Gastroesophageal sphincter (tissue), 4 donors: ENCODE measurements around the gene CEP63. TPM values are rescaled to one million over a fixed set of nuclear protein-coding genes. Genes with fewer than 3 reads are reported as not detected.
A peak's percentile ranks its signal among the peaks of the same experiment; 100 is the strongest.

ENCODE experiments used
- ATAC-seq: fragments of 150-250 bp; one replicate; pipeline ENCODE4 v1.9.1; 2016; ENCODE audit warnings: mild to moderate bottlenecking, moderate library complexity
- H3K27ac ChIP-seq, 4 donors: fragments of 200-600 bp; sonication (generic) in 3 of 4; 1 replicate in 3 of 4; 2 replicates in 1 of 4; pipeline ENCODE4 v1.5.1; 2016 to 2019
- H3K27me3 ChIP-seq: fragments of 200-600 bp; sonication (generic); one replicate; pipeline ENCODE4 v1.5.1; 2019
- H3K36me3 ChIP-seq, 2 donors: fragments of 200-600 bp; sonication (generic); one replicate each; pipeline ENCODE4 v1.5.1; 2019; ENCODE audit warnings: control low read depth in 1 of 2
- H3K4me1 ChIP-seq, 3 donors: fragments of 200-600 bp; sonication (generic); 1 replicate in 2 of 3; 2 replicates in 1 of 3; pipeline ENCODE4 v1.5.1; 2016 to 2019; ENCODE audit warnings: control low read depth in 2 of 3
- H3K4me3 ChIP-seq, 2 donors: fragments of 200-600 bp; sonication (generic); one replicate each; pipeline ENCODE4 v1.5.1; 2019; ENCODE audit warnings: mild to moderate bottlenecking in 1 of 2, moderate library complexity in 1 of 2
- H3K9me3 ChIP-seq, 3 donors: fragments of 200-600 bp; sonication (generic); one replicate each; pipeline ENCODE4 v1.5.1; 2017 to 2019; ENCODE audit warnings: control low read depth in 2 of 3
- EP300 ChIP-seq: sonication (generic); formaldehyde crosslinking; IDR thresholded peaks from one replicate; pipeline ENCODE4 v1.6.1; 2017; ENCODE audit warnings: antibody characterized with exemption, mild to moderate bottlenecking
- POLR2A ChIP-seq, 2 donors: fragments of 450-650 bp; IDR thresholded peaks; one replicate each; pipeline ENCODE4 v1.6.1; 2017; ENCODE audit warnings: antibody characterized with exemption in 2 of 2, mild to moderate bottlenecking in 2 of 2, moderate library complexity in 1 of 2
- POLR2AphosphoS5 ChIP-seq: sonication (generic); formaldehyde crosslinking; IDR thresholded peaks from one replicate; pipeline ENCODE4 v1.6.1; 2017; ENCODE audit warnings: antibody characterized with exemption
- WGBS, 2 donors: methylation state at CpG; one replicate each; pipeline ENCODE4 v1.1.5; 2018; ENCODE audit warnings: low coverage in 1 of 2; 5-methylcytosine and 5-hydroxymethylcytosine counted together
- total RNA-seq, 4 donors: library from RNA; depleted of rRNA; stranded (reverse); fragments of >200 nt; gene quantifications; one replicate each; pipeline ENCODE4 v1.1.0, GENCODE V29; 2016
- TF ChIP-seq, protein P1 (sequence below), 4 experiments: fragments of 200-600 bp in 2 of 4; fragments of 450-650 bp in 2 of 4; sonication (generic) in 1 of 4; IDR thresholded peaks; one replicate each; pipeline ENCODE4 v1.5.1; 2017 to 2019; ENCODE audit warnings: antibody characterized with exemption in 4 of 4, mild to moderate bottlenecking in 2 of 4, moderate library complexity in 2 of 4

Gene CEP63
- total RNA-seq, 4 donors from 2014 or later: 17.9 to 30.1 (median 25.9) TPM

DNA sequence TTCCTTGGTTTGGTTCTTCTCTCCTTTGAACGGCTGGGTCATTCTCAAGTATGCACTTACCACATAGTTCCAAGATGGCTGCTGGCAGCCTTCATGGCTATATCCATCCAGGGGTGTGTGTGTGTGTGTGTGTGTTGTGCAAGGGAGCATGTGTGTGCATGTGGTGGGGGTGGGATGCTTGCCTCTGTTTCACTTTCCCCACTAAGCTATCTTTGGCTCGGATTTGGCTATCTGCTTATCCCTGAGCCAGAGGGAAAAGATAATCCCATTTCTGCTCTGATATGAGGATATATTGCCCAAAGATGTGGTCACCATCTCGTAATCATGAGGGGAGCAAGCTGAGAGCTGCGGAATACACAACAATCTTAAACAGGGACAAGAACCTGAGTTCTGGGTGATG, 26.3 kb upstream of the CEP63 start:
- no peak for ATAC-seq
- 85 to 94% methylated on average over 2 to 3 of the region's 4 CpGs for WGBS, 2 donors
- H3K4me1 ChIP-seq: peaks cover 0 to 41% (median 17%) of the 10 kb centered on the region in 3 donors
- TF ChIP-seq EP300 (no peak), POLR2AphosphoS5 (no peak), POLR2A (IDR thresholded peaks at IDR 0.05) (no peak)
- TF ChIP-seq, protein P1, sequence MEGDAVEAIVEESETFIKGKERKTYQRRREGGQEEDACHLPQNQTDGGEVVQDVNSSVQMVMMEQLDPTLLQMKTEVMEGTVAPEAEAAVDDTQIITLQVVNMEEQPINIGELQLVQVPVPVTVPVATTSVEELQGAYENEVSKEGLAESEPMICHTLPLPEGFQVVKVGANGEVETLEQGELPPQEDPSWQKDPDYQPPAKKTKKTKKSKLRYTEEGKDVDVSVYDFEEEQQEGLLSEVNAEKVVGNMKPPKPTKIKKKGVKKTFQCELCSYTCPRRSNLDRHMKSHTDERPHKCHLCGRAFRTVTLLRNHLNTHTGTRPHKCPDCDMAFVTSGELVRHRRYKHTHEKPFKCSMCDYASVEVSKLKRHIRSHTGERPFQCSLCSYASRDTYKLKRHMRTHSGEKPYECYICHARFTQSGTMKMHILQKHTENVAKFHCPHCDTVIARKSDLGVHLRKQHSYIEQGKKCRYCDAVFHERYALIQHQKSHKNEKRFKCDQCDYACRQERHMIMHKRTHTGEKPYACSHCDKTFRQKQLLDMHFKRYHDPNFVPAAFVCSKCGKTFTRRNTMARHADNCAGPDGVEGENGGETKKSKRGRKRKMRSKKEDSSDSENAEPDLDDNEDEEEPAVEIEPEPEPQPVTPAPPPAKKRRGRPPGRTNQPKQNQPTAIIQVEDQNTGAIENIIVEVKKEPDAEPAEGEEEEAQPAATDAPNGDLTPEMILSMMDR (IDR thresholded peaks at IDR 0.05): no peak
- H3K9me3 ChIP-seq: no peaks in the 10 kb centered on the region
- no peak overlapping the region for H3K27ac ChIP-seq
- no peak overlapping the region for H3K4me3 ChIP-seq
- H3K36me3 ChIP-seq: no peaks in the 10 kb centered on the region
- no peaks in the 10 kb centered on the region for H3K27me3 ChIP-seq

DNA sequence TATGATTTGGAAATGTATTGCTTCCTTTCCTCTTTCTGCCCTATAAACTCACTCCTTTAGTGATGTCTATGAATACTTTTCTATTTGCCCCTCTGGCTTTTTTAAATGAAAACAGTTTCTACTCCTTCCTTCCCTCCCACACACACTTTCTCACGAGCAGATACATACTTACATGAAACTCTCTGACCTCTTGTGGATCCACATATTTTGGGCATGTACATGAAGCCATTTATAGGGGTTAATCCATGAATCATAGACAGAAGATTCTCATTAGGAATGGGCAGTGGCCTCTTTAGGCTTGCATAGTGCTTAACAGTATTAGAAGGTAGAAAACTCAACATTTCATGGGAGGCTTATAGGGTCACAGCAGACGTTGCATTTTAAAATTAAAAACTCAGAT, 24.9 kb upstream of the CEP63 start:
- H3K27ac ChIP-seq: peak overlapping the region in 1 of 4 donors; percentile 34
- WGBS, 2 donors: 69 to 90% methylated on average over 2 of the region's 2 CpGs

DNA sequence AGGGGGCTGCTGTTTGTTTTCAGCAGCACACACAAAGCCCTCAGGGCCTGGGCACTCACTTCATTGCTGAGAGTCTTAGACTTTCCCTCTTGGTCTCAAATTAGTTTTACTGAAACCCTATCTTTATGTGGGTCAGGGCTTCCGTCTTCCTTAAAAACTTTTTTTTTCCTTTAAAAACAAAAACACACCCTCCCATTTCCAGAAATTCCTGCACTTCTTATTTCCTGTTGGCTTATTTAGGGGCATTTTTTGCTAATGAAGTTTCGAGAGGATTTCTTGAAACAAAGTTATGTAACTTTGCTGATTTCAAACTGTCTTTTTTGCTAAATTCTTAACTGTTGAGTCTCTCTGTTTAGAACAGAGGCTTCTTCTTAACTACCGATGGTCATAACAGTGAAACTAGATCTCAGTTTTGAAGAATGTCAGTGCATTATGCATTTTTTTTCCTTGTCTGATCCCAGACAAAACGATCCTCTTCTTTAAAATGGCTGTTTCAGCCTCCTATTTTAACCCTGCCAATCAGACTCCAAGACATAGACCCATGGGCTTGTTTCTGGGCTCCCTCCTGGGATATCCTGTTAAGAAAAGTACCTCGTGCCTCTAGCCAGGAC, 23.4 kb upstream of the CEP63 start:
- Histone ChIP-seq H3K27me3 (no peaks in the 10 kb centered on the region), H3K27ac (peak overlapping the region; percentile 56 to 76 (median 72)), H3K36me3 (no peaks in the 10 kb centered on the region), H3K9me3 (no peaks in the 10 kb centered on the region), H3K4me1 (peaks cover 0 to 65% (median 30%) of the 10 kb centered on the region in 3 donors), H3K4me3 (no peak overlapping the region)
- TF ChIP-seq, protein P1 (IDR thresholded peaks at IDR 0.05): no peak
- TF ChIP-seq POLR2A (IDR thresholded peaks at IDR 0.05) (no peak), POLR2AphosphoS5 (peak; percentile 40), EP300 (no peak)
- ATAC-seq: peak; percentile 52
- 18 to 21% methylated on average over 5 of the region's 5 CpGs for WGBS, 2 donors

More for the DNA sequence above, 24.9 kb upstream of the CEP63 start:
- Histone ChIP-seq H3K36me3 (no peaks in the 10 kb centered on the region), H3K4me1 (peaks cover 0 to 55% (median 28%) of the 10 kb centered on the region in 3 donors), H3K27me3 (no peaks in the 10 kb centered on the region), H3K4me3 (no peak overlapping the region), H3K9me3 (no peaks in the 10 kb centered on the region)
- TF ChIP-seq, protein P1 (IDR thresholded peaks at IDR 0.05): no peak
- no peak for ATAC-seq

DNA sequence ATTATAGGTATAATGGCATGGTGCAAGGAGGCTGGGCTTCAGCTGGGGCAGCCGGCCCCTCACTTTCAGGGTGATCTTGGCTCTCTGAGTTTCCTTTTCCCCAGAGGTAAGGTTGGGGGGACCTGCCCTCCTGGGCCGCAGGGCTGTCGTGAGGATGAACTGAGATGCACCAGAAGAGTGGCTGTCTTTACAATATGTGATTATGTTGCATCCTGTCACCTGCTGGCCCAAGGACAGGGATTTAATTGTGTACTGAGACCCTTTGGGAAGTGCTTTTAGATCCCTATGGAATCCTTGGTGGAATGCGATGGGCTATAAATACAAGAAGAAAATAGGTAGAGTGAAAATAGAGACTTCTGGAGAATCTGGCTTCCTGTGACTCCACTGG, 22.2 kb upstream of the CEP63 start:
- no peaks in the 10 kb centered on the region for H3K36me3 ChIP-seq
- H3K27ac ChIP-seq: peak overlapping the region; percentile 70 to 76 (median 74)
- TF ChIP-seq EP300 (no peak), POLR2A (IDR thresholded peaks at IDR 0.05) (no peak), POLR2AphosphoS5 (no peak)
- TF ChIP-seq, protein P1 (IDR thresholded peaks at IDR 0.05): no peak
- peaks cover 0 to 57% (median 30%) of the 10 kb centered on the region in 3 donors for H3K4me1 ChIP-seq
- H3K4me3 ChIP-seq: no peak overlapping the region
- ATAC-seq: no peak
- no peaks in the 10 kb centered on the region for H3K9me3 ChIP-seq
- H3K27me3 ChIP-seq: no peaks in the 10 kb centered on the region
- 43% methylated on average over 1 of the region's 4 CpGs; no CpG with 5 or more reads in 1 of the 2 donors for WGBS, 2 donors

DNA sequence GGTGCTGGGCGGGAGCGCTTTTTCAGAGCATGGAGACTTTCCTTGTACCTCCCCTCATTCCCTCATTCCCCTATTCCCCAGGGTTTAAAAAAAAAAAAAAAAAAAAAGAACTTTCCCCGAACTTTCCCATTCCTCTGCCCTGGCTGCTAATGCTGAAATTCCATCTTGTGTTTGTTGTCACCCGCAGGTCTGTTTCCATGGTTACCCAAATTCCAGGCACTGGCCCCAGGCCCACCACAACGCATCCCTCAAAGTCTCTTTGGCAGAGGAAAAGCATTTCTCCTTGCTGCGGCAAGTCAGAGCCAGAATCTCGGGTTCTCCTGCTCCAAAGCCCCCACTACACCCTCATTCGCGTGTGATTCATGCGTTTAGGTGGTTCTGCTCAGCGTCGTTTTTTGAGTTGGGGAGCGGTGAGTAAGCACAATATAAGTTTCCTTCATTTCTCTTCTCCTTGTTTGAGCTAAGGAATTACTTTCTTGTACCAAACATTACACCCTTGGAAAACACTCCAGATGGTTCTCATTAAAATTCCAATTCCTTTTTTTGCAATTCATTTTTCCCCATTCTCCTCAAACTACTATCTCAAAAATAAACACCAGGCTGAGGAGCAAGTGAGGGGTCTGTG, 21.7 kb upstream of the CEP63 start:
- TF ChIP-seq POLR2AphosphoS5: peak; percentile 57
- no peak for TF ChIP-seq POLR2A (IDR thresholded peaks at IDR 0.05)
- Histone ChIP-seq H3K36me3 (no peaks in the 10 kb centered on the region), H3K27ac (peak overlapping the region; percentile 70 to 81 (median 75)), H3K27me3 (no peaks in the 10 kb centered on the region), H3K4me1 (peaks cover 0 to 56% (median 30%) of the 10 kb centered on the region in 3 donors), H3K9me3 (no peaks in the 10 kb centered on the region), H3K4me3 (peak overlapping the region in 1 of 2 donors; percentile 4)
- WGBS, 2 donors: 17 to 37% methylated on average over 13 of the region's 13 CpGs
- peak; percentile 89 for ATAC-seq
